ENCODE results near the gene HIPK2.

DNA sequence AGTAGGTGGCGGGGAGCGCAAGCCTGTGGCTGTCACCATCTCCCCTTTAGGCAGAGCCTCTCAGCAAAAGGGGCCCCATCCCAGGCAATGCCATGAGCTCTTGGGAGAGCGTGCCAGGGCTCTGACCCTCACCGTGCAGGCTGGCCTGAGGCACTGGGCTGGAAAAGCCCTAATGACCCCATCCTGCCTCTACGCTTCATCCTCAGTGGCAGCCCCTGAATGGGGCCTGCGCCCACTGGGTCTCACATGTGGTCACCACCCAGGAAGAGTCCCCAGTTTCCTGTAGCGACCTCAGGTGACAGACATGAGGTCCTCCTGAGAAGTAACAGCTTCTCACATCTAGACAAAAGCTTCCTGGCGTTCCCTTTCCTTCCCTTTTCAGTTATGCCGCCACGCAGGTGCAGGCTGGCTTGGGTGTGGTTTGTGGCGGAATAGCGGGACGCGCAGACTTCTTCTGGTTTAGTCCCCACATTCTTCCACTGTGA is 195.1 kb downstream of the HIPK2 start:
- TF ChIP-seq TAF1 (IDR thresholded peaks at IDR 0.05; ENCODE audit: low read depth) (no peak), NFIC (IDR thresholded peaks at IDR 0.05) (no peak), EP300 (IDR thresholded peaks at IDR 0.05; ENCODE audit: borderline replicate concordance) (no peak), EGR1 (IDR thresholded peaks at IDR 0.05) (no peak), CEBPB (IDR thresholded peaks at IDR 0.05) (no peak), CREB1 (IDR thresholded peaks at IDR 0.05; ENCODE audit: low read depth) (no peak), ZBTB7A (IDR thresholded peaks at IDR 0.05; ENCODE audit: low read depth) (no peak), TEAD4 (IDR thresholded peaks at IDR 0.05) (no peak), YY1 (IDR thresholded peaks at IDR 0.05; ENCODE audit: low read depth) (no peak), FOXM1 (IDR thresholded peaks at IDR 0.05; ENCODE audit: borderline replicate concordance, low read depth) (no peak)
- TF ChIP-seq, protein P1, sequence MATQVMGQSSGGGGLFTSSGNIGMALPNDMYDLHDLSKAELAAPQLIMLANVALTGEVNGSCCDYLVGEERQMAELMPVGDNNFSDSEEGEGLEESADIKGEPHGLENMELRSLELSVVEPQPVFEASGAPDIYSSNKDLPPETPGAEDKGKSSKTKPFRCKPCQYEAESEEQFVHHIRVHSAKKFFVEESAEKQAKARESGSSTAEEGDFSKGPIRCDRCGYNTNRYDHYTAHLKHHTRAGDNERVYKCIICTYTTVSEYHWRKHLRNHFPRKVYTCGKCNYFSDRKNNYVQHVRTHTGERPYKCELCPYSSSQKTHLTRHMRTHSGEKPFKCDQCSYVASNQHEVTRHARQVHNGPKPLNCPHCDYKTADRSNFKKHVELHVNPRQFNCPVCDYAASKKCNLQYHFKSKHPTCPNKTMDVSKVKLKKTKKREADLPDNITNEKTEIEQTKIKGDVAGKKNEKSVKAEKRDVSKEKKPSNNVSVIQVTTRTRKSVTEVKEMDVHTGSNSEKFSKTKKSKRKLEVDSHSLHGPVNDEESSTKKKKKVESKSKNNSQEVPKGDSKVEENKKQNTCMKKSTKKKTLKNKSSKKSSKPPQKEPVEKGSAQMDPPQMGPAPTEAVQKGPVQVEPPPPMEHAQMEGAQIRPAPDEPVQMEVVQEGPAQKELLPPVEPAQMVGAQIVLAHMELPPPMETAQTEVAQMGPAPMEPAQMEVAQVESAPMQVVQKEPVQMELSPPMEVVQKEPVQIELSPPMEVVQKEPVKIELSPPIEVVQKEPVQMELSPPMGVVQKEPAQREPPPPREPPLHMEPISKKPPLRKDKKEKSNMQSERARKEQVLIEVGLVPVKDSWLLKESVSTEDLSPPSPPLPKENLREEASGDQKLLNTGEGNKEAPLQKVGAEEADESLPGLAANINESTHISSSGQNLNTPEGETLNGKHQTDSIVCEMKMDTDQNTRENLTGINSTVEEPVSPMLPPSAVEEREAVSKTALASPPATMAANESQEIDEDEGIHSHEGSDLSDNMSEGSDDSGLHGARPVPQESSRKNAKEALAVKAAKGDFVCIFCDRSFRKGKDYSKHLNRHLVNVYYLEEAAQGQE (IDR thresholded peaks at IDR 0.05; ENCODE audit: low read depth): no peak
- TF ChIP-seq, protein P2, sequence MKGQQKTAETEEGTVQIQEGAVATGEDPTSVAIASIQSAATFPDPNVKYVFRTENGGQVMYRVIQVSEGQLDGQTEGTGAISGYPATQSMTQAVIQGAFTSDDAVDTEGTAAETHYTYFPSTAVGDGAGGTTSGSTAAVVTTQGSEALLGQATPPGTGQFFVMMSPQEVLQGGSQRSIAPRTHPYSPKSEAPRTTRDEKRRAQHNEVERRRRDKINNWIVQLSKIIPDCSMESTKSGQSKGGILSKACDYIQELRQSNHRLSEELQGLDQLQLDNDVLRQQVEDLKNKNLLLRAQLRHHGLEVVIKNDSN (IDR thresholded peaks at IDR 0.05): no peak
- TF ChIP-seq, protein P3, sequence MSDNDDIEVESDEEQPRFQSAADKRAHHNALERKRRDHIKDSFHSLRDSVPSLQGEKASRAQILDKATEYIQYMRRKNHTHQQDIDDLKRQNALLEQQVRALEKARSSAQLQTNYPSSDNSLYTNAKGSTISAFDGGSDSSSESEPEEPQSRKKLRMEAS (IDR thresholded peaks at IDR 0.05): no peak
